ENCODE data around the gene RAB31.

The RAB31 gene

DNA sequence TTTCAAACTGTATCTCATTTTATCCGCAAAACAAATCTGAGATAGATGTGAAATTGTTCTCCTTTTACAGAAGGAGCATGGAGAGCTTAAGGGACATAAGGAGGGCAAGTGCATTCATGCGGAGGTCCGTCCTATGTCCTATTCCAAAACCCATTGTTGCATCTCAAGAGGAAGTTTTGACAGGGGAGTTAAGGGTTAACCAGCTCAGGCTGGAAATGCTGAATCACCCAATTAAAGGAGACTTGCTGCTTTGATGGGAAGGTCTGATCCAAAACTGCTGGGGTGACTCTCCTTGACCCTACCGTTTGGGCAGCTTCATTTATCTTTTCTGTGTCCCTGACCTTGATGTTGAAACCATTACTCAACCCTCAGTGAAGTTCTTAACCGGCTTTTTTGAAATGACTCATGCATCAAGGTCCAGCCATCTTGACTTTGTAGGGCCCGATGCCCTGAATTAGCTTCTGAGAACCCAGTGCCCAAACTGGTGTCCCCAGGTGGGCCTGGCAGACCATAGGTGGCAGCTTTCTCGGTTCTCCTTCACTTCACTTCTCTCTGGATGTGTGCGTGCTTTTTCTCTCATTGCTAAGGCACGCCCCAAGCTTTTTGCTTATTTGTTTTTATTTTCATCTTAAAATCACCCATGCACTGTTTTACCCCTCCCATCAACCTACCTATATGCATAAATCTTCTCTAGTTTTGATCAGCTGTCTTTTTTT is 161.8 kb downstream of the RAB31 start:
- H3K4me1 Mint-ChIP-seq (ENCODE audit: low read depth): peaks cover 7% of the 10 kb centered on the region
- peaks cover 17% of the 10 kb centered on the region for H3K9me3 Mint-ChIP-seq
- no peaks in the 10 kb centered on the region for H3K36me3 Mint-ChIP-seq (ENCODE audit: low read depth)
- no peak overlapping the region for H3K27ac Mint-ChIP-seq
- no peaks in the 10 kb centered on the region for H3K27me3 Mint-ChIP-seq (ENCODE audit: low read depth)
- H3K4me3 Mint-ChIP-seq: no peak overlapping the region

DNA sequence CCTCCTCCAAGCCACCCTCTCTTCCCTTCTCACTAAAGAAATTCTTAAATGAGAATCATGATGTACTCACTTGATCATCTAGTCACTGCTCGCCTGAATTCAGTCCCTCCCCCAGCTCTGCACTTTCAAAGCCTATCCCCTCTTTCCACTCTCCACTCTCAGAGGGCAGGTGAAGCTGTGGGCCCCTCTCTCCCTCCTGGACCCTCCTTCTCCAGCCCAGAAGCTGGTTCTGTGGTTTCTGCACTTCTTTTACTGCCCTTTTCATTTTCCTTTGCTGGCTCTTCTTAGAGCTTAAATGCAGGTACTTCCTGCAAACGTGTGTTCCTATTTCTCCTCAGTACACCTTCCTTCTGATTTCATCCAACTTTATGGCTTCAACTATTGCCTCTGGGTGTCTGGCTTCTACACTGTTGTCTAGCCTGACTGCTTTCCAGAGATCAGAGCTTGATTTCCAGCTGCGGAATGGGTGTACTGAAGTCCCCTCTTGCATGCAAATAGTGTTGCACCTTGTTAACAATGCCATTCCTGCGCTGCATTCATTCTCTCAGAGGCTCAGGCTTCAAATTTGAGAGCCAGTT is 162.4 kb downstream of the RAB31 start:
- Mint-ChIP-seq H3K27ac (no peak overlapping the region), H3K4me3 (no peak overlapping the region), H3K4me1 (ENCODE audit: low read depth) (peaks cover 7% of the 10 kb centered on the region), H3K27me3 (ENCODE audit: low read depth) (no peaks in the 10 kb centered on the region), H3K9me3 (peaks cover 13% of the 10 kb centered on the region), H3K36me3 (ENCODE audit: low read depth) (no peaks in the 10 kb centered on the region)

DNA sequence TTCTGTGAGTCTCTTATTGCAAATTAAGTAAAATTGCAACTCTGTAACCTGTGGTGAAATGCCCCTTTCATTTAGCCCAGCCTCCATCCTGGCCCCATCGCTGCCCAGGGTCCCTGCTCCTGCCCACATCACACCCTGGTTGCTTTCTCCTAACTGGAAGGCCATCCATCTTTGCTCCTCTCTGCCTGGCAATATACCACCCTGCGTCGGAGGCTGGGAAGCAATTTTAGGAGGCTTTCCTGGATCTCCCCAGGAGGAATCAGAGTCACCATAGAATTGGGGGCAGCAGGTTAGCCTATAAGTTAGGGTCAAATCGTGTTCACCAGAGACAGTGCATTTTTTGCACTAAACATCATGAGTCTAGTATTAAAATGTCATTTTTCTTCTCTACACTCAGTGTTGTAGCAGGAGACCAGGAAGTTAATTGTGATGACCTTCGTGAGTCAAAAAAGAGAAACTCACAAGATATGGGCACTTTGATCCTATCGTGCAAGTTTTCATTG is 163.2 kb downstream of the RAB31 start:
- Mint-ChIP-seq H3K4me3 (no peak overlapping the region), H3K27me3 (ENCODE audit: low read depth) (no peaks in the 10 kb centered on the region), H3K9me3 (peaks cover 5% of the 10 kb centered on the region), H3K4me1 (ENCODE audit: low read depth) (peaks cover 7% of the 10 kb centered on the region), H3K27ac (no peak overlapping the region), H3K36me3 (ENCODE audit: low read depth) (no peaks in the 10 kb centered on the region)

DNA sequence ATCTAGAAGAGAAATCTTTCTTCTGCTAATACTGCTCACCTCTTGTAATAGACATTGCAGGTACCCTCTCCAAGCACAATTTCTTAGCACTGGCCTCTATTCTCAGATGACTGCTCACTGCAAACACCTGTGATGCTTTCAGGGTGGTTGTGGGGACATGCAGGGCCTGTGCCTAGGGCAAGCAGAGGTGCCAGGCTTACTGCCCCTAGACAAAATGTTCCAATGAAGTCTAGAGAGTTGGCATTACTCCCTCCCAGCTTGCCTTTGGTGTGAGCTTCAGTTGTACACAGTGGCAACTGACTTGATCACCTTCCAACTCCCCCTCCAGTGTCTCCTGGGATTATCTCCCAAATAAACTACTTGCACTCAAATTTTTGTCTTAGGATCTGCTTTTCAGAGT is 164.7 kb downstream of the RAB31 start:
- H3K9me3 Mint-ChIP-seq: no peaks in the 10 kb centered on the region
- H3K4me1 Mint-ChIP-seq (ENCODE audit: low read depth): peaks cover 19% of the 10 kb centered on the region
- no peaks in the 10 kb centered on the region for H3K27me3 Mint-ChIP-seq (ENCODE audit: low read depth)
- no peak overlapping the region for H3K4me3 Mint-ChIP-seq
- no peaks in the 10 kb centered on the region for H3K36me3 Mint-ChIP-seq (ENCODE audit: low read depth)
- H3K27ac Mint-ChIP-seq: no peak overlapping the region

DNA sequence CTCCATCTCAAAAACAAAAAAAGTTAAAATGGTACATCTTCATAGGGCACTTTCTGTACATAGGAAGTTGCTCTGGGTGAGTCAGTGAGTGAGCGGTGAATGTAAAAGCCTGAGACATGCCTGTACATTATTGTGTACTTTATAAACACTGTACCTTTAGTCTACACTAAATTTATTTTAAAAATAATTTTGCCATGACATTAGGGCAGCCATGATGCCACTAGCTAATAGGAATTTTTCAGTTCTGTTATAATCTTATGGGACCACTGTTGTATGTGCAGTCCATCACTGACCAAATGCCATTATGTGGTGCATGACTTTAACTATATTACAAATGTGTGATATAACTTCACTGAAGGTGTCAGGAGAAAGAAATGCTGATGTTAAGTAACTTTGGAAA is 166.6 kb downstream of the RAB31 start:
- no peaks in the 10 kb centered on the region for H3K36me3 Mint-ChIP-seq (ENCODE audit: low read depth)
- H3K27ac Mint-ChIP-seq: no peak overlapping the region
- no peak overlapping the region for H3K4me3 Mint-ChIP-seq
- no peaks in the 10 kb centered on the region for H3K27me3 Mint-ChIP-seq (ENCODE audit: low read depth)
- H3K4me1 Mint-ChIP-seq (ENCODE audit: low read depth): peaks cover 16% of the 10 kb centered on the region
- no peaks in the 10 kb centered on the region for H3K9me3 Mint-ChIP-seq

DNA sequence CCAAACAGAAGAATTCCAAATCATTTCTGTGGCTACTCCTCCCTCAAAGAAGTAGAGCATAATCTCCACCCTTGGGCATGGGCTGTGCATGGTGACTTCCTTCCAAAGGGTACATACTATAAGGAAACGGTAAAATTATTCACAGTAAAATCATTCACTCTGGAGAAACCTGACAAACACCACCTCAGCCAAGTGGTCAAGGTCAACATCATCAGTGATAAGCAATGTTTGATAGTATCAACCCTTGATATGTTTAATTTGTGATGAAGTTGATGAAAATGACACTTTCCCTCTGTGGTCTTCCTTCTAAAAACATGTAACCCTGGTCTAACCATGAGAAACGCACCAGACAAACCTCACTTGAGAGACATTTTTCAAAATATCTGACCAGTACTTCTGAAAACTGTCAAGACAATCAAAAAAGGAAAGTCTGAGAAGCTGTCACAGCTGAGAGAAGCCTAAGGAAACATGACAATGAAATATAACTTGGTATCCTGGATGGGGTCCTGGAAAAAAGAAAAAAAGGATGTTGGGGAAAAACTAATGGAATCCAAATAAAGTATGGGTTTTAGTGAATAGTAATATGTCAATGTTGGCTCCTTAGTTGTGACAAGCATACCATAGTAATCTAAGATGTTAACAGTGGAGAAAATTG is 168.2 kb downstream of the RAB31 start:
- Mint-ChIP-seq H3K27me3 (ENCODE audit: low read depth) (no peaks in the 10 kb centered on the region), H3K4me1 (ENCODE audit: low read depth) (peaks cover 12% of the 10 kb centered on the region), H3K4me3 (no peak overlapping the region), H3K9me3 (no peaks in the 10 kb centered on the region), H3K36me3 (ENCODE audit: low read depth) (no peaks in the 10 kb centered on the region), H3K27ac (no peak overlapping the region)

DNA sequence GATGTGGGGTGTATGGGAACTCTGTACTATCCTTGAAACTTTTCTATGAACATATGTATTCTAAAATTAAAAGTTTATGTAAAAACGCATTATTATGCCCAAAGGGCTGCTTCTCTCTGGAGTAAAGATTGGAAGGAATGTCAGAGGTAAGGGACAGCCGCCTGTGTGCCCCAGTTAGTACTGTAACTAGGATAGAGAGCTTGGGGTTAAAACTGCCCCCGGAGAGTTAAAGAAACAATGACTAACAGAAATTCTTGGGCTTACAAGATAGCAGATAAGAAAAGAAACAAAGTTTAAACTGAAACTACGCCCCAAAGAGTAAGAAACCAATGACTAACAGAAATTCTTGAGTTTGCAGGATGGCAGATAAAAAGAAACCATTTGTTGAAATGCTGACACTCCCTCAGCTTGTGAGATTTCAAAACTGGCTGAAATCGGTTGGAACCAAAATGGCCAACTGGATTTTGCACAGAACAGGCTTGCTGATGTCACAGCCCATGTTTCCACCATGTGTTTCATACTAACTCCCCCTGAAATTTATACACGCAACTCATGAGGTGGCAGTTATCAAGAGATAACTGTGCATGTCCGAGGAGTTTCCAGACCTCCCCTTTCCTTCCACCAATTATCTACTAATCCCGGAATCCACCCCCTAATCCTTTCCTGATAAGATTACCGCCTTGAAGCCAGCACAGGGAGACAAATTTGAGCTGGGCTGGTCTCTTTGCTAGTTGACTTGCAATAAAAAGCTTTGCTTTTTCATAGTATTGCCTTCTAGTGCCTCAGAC is 169.0 kb downstream of the RAB31 start:
- H3K4me3 Mint-ChIP-seq: no peak overlapping the region
- H3K4me1 Mint-ChIP-seq (ENCODE audit: low read depth): peaks cover 12% of the 10 kb centered on the region
- no peaks in the 10 kb centered on the region for H3K9me3 Mint-ChIP-seq
- H3K27me3 Mint-ChIP-seq (ENCODE audit: low read depth): no peaks in the 10 kb centered on the region
- H3K27ac Mint-ChIP-seq: no peak overlapping the region
- H3K36me3 Mint-ChIP-seq (ENCODE audit: low read depth): no peaks in the 10 kb centered on the region

DNA sequence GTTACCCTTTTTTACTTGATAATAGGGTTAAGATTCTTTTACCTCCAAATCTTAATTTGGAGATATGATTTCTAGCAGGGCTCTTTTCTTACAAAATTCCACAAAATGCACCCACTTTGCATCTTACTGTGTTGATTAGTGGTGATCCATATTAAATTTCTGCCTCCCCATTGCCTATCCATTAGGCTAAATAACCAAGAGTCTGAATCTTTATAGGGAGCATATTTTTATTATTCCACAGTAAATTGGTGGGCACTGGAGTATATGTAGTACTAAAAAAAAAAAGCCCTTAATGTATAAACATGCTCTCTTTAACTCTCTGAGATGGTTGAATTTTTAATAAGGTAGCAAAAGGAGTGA is 169.5 kb downstream of the RAB31 start:
- H3K27ac Mint-ChIP-seq: no peak overlapping the region
- no peaks in the 10 kb centered on the region for H3K36me3 Mint-ChIP-seq (ENCODE audit: low read depth)

DNA sequence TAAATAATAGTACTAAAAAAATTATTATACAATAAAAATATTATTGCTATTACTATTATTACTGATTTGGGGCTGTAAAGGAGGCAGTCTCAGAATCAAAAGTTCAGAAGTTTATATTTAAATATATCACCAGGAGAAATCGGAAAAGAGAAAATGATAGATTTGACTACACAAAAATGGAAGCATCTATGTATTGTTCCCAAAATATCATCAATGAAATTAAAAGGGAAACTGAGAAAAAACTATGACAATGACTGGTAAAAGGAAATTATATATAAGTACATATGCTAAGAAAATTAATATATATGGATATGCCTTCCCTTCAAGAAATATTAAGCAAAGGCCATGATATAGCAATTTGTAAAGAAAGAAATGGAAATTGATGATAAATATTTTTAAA is 170.0 kb downstream of the RAB31 start:
- no peaks in the 10 kb centered on the region for H3K9me3 Mint-ChIP-seq
- H3K36me3 Mint-ChIP-seq (ENCODE audit: low read depth): no peaks in the 10 kb centered on the region
- no peak overlapping the region for H3K27ac Mint-ChIP-seq
- peaks cover 12% of the 10 kb centered on the region for H3K4me1 Mint-ChIP-seq (ENCODE audit: low read depth)
- H3K27me3 Mint-ChIP-seq (ENCODE audit: low read depth): no peaks in the 10 kb centered on the region
- H3K4me3 Mint-ChIP-seq: no peak overlapping the region

More for the DNA sequence above, 169.5 kb downstream of the RAB31 start:
- Mint-ChIP-seq H3K27me3 (ENCODE audit: low read depth) (no peaks in the 10 kb centered on the region), H3K4me1 (ENCODE audit: low read depth) (peaks cover 12% of the 10 kb centered on the region), H3K4me3 (no peak overlapping the region), H3K9me3 (no peaks in the 10 kb centered on the region)

DNA sequence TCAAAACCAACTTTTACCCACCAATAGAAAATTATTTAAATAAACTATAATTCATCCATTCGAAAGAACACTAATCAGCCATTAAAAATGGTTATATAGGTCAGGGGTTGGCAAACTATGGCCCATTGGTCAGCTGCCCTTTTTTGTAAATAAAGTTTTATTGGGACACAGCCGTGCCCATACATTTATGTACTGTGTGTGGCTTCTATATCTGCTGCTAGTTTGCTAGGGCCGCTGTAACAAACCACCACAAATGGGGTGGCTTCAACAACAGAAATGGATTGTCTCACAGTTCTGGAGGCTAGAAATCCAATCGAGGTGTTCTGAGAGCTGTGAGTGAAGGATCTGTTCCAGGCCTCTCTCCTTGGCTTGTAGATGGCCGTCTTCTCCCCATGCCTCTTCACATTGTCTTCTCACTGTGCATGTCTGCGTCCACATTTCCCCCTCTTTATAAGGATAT is 170.7 kb downstream of the RAB31 start:
- Mint-ChIP-seq H3K9me3 (no peaks in the 10 kb centered on the region), H3K27ac (no peak overlapping the region), H3K4me3 (no peak overlapping the region), H3K27me3 (ENCODE audit: low read depth) (no peaks in the 10 kb centered on the region), H3K36me3 (ENCODE audit: low read depth) (no peaks in the 10 kb centered on the region), H3K4me1 (ENCODE audit: low read depth) (peaks cover 12% of the 10 kb centered on the region)

DNA sequence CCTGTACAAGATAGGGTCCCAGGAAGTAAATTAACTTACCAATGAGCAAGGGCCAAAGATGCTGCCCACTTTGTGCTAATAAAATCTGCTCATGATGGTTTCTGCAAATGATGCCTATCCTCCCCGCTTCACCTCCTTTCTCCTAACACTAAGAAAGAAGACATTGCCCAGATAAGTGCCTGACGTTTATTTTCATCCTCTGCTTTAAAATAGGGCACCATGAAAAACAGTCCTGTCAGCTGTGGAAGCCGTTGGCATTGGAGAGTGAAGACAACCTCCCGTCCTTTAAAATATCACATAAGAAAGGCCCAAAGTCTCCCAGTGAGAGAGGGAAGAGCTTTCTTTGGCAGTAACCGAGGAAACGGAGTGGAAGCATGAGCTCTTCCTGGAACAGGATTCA is 176.0 kb downstream of the RAB31 start:
- Mint-ChIP-seq H3K4me1 (ENCODE audit: low read depth) (peaks cover 3% of the 10 kb centered on the region), H3K27me3 (ENCODE audit: low read depth) (no peaks in the 10 kb centered on the region), H3K4me3 (no peak overlapping the region), H3K27ac (no peak overlapping the region), H3K9me3 (no peaks in the 10 kb centered on the region), H3K36me3 (ENCODE audit: low read depth) (no peaks in the 10 kb centered on the region)

DNA sequence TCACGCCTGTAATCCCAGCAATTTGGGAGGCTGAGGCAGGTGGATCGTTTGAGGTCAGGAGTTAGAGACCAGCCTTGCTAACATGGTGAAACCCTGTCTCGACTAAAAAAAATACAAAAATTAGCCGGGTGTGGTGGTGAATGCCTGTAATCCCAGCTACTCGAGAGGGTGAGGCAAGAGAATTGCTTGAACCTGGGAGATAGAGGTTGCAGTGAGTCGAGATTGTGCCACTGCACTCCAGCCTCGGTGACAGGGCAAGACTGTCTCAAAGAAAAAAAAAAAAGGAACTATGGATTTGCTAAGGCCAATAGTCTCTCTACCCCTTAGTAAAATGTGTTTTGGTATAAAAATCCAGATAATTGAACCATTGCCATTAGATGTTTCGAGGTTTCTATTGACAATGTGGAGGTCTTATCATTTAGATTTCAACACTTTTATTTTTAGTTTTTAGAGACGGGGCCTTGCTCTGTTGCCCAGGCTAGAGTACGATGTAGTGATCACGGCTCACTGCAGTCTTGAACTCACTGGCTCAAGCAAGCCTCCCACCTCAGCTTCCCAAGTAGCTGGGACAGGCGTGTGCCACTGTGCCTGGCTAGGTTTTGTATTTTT is 176.5 kb downstream of the RAB31 start:
- Mint-ChIP-seq H3K4me3 (no peak overlapping the region), H3K36me3 (ENCODE audit: low read depth) (no peaks in the 10 kb centered on the region), H3K4me1 (ENCODE audit: low read depth) (peaks cover 3% of the 10 kb centered on the region), H3K27ac (no peak overlapping the region), H3K27me3 (ENCODE audit: low read depth) (no peaks in the 10 kb centered on the region), H3K9me3 (no peaks in the 10 kb centered on the region)

DNA sequence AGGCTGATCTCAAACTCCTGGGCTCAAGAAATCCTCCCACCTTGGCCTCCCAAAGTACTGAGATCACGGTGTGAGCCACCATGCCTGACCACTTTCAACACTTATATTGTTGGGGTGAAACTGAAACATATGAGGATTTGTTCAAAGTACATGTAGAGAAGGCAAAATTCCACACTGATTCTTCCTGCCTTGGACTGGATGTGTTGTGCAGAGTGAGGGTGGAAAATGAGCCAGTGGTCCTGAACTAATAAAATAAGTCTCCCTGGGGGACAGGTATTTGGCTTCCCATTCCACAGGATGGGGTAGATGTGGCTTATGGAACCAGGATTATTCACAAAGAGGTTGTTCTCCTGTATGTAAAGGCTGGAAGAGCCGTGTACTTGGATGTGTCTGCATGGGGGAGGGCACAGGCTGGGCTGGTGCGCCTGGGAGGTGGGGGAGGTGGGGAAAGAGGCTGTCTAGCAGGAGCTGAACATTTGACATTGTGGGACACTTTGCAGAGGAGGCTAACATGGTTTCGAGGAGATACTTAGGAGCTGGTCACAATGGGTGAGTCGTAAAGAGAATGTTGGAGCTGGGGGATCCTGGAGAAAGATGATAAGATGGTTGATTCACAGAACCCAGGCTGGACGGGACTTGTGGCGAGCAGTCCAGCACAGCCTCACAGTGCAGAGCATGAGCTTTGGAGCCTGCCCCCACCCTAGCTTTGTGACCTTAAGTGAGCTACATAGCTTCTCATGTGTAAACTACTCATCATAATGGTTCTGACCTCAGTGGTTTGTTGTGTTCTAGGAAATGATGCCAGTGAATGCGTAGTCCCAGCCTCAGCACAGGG is 177.3 kb downstream of the RAB31 start, which contains the start of gene TXNDC2:
TSS of gene TXNDC2 (plus strand) at position 804 of the 835 bp plus-strand sequence. CDS start 708 bp downstream, outside the sequence.
- no peaks in the 10 kb centered on the region for H3K36me3 Mint-ChIP-seq (ENCODE audit: low read depth)
- H3K4me1 Mint-ChIP-seq (ENCODE audit: low read depth): peaks cover 3% of the 10 kb centered on the region
- H3K27ac Mint-ChIP-seq: no peak within 1 kb of the TSS

More for the DNA sequence above, 177.3 kb downstream of the RAB31 start, which contains the start of gene TXNDC2:
- Mint-ChIP-seq H3K9me3 (no peaks in the 10 kb centered on the region), H3K27me3 (ENCODE audit: low read depth) (no peaks in the 10 kb centered on the region), H3K4me3 (no peak within 1 kb of the TSS)

Data from T-helper 1 cell treated with Interleukin-12 subunit alpha and Interleukin-12 subunit beta and Interleukin-4 antibody, amounts not matched to agents 30 μg/mL and 1 μg/mL, for 36 hours (primary cell).